Retinal pigment epithelial cell (primary cell): ENCODE data around the gene TSPAN2.

Experiments
- DNase-seq: peaks from one replicate; pipeline ENCODE4 v3.0.0-alpha.2; 2010; ENCODE audit warnings: low read depth
- H3K4me3 ChIP-seq: 2 replicates; pipeline ENCODE4 v1.5.1; 2011; ENCODE audit warnings: mild to moderate bottlenecking, low read length, control low read depth, moderate library complexity
- TF ChIP-seq, protein P1 (sequence below): conservative IDR thresholded peaks from 2 replicates; pipeline ENCODE4 v1.5.1; 2011; ENCODE audit warnings: low read depth, low read length, control low read depth, inconsistent platforms

Gene TSPAN2

DNA sequence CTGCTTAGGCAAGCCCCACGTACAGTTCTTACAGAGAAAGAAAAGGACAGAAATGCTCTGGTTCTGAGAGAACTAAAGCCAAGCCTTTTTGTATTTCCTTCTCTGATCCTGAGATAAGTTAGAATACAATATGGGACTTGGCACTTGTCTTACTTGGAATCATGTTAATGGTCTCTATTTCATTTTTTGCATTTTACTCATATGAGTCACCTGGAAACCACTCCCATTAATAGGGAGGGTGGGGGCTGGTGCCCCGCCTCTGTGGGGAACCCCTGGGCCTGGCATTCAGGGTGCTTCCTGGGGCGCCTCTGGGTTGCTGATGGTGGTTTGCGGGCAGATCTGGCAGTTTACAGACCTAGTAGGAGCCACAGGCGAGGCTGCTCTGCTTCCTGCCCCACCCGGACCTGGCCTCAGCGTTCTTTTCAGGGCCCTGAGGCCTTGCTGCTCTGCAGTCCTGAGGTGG lies 26.7 kb downstream of the TSPAN2 start:
- TF ChIP-seq, protein P1, sequence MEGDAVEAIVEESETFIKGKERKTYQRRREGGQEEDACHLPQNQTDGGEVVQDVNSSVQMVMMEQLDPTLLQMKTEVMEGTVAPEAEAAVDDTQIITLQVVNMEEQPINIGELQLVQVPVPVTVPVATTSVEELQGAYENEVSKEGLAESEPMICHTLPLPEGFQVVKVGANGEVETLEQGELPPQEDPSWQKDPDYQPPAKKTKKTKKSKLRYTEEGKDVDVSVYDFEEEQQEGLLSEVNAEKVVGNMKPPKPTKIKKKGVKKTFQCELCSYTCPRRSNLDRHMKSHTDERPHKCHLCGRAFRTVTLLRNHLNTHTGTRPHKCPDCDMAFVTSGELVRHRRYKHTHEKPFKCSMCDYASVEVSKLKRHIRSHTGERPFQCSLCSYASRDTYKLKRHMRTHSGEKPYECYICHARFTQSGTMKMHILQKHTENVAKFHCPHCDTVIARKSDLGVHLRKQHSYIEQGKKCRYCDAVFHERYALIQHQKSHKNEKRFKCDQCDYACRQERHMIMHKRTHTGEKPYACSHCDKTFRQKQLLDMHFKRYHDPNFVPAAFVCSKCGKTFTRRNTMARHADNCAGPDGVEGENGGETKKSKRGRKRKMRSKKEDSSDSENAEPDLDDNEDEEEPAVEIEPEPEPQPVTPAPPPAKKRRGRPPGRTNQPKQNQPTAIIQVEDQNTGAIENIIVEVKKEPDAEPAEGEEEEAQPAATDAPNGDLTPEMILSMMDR = no peak
- H3K4me3 ChIP-seq = no peak overlapping the region
- peak; percentile 61 for DNase-seq

DNA sequence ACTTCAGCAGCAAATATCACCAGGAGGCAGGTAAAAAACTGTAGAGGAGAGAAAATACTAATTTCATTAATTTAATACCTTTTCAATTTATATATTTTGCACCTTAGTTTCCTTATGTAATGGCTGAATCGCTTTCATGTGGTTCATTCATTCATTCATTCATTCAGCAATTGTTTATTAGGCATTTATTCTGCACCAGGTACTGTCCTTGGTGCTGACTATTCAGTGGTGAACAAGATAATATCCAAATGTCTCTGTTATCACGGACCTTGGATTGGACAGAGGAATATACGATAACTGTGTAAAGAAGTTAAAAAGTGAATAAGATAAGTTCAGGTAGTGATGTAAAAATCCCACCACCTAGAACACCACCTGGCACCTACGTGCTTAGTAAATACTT lies 28.8 kb downstream of the TSPAN2 start:
- no peak for DNase-seq
- TF ChIP-seq, protein P1 = no peak
- no peak overlapping the region for H3K4me3 ChIP-seq

DNA sequence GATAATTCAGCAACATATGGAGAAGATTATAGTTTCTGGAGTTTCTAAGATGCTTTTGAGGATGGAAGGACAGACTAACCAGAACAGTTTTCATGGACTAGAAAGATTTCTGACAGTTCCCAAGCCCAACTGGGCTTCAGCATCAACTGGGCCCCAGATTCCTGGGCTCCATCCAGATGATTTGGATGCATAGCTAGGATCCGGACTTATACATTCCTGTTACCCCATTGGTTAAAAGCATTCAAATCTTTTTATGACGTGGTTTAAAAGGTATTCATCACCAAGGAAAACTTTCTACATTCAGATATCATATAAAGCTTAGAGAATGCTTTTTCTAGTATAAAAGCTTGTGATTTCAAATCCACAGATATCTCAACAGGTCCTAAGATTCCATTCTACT lies 30.0 kb downstream of the TSPAN2 start:
- no peak overlapping the region for H3K4me3 ChIP-seq
- TF ChIP-seq, protein P1 = no peak
- DNase-seq = no peak

DNA sequence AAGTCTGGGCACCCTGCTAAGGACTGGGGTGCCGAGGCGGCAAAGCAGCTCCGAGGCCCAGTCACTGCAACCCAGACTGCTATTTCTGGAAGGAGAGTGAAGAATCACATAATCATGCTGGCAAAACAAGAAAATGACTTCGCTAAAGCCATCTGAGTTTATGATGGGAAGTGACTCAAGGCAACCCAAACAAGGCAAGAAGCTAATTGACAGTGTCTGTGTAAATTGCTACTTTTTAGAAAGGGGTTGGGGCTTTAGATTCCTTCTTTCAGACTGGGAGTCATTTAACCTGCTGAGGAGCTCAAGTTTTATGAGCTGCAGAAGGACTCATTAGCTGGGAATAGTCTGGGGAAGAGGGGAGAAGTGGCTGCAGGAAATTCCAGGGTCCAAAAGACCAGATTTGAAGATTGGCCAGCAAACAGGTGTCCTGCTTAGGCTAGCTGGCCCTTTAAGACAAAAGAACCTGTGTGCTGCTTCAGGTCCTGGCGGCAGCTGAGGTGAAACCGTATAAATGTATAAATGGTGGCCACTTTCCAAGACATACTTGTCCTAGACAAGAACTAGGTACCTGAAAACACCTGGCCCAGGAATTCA lies 31.5 kb downstream of the TSPAN2 start:
- no peak overlapping the region for H3K4me3 ChIP-seq
- no peak for DNase-seq
- TF ChIP-seq, protein P1 = no peak

DNA sequence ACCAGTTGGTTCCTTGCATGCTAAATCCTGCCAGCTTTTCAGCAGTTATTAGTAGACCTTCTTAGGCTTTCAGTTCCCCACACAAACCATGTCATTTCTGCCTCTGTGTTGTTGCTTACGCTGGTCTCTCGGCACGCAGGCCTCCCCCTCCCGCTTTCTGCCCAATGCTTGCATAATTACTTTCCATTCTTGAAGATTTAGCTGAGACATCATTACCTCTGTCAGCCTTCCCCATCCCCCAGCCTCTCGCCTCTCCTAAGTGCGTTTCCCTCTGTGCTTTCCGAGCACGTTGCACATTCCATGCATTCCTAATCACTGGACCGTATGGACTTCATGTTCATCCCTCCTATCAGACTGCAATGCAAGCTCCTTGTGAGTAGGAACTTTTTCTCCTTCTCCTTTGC lies 32.9 kb downstream of the TSPAN2 start:
- H3K4me3 ChIP-seq = peak overlapping the region; percentile 16
- TF ChIP-seq, protein P1 = no peak
- peak; percentile 85 for DNase-seq

DNA sequence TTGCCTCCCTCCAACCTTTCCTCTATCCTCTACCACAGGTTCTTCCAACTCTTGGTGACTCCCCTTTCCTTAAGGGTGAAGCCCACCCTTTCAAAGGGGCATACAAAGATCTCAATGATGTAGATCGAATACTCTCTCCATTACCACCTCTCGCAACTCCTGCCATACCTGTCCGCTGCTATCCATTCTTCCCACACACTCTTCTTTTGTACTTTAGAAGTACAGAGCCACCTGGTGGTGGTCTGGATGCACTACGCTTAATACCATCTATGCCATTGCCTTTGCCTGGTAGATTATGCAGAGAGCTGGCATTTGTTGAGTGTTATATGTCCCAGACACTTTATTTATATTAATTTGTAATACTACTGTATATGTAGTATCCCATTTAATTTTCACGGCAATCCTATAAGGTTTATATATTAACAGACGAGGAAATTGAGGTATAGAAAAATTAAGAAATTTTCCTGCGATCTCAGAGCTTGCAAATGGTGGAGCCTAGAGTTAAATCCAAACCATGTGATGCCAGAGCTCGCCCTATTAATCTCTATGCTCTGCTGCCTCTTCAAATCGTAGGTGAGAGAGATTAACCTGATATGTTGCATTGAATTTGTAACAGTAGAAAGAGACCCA lies 36.7 kb downstream of the TSPAN2 start:
- DNase-seq = no peak
- H3K4me3 ChIP-seq = no peak overlapping the region
- TF ChIP-seq, protein P1 = peak; percentile 87

DNA sequence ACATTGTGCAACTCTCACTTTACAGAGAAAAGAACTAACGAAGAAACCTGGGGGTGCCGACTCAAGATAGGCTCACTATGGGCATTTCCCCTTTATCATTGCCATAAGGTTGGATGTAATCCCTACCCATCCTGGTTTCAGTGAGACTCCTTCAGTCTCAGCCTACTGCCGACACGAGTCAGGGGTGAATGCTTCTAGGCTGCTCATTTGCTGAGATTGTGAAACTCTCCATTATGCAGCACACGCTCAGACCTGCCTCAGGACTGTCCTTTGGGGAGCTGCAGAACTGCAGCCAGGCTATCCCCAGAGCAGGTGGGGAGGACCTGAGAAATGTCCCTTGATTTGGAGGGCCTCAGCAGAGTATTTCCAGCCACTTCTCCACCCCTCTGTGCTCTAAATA lies 37.5 kb downstream of the TSPAN2 start:
- no peak for DNase-seq
- H3K4me3 ChIP-seq = no peak overlapping the region
- TF ChIP-seq, protein P1 = no peak
